Activated CD8-positive, alpha-beta T cell treated with anti-CD3 and anti-CD28 coated beads for 36 hours (primary cell): ENCODE data around the gene PIGU. TPM values are rescaled to one million over a fixed set of nuclear protein-coding genes. Genes with fewer than 3 reads are reported as not detected.

Experiments
- ATAC-seq: fragments of 200-7000 bp; cut with Tn5 transposase; one replicate; pipeline ENCODE4 v1.10.0; 2021; ENCODE audit warnings: mild to moderate bottlenecking, moderate library complexity
- CTCF ChIA-PET: fragments of 350-600 bp; sonication (Branson Sonifier 250); formaldehyde crosslinking; loops from one replicate; lab custom pipeline; 2021; ENCODE audit warnings: antibody characterized with exemption; lab: Charles Lee
- POLR2A ChIA-PET: fragments of 350-600 bp; sonication (Branson Sonifier 250); formaldehyde crosslinking; loops from one replicate; lab custom pipeline; 2021; ENCODE audit warnings: antibody characterized with exemption; lab: Charles Lee
- DNase-seq: peaks from one replicate; pipeline ENCODE4 v3.0.0-alpha.2; 2020
- H3K27ac Mint-ChIP-seq: one replicate; pipeline ENCODE4 v1.8.0; 2021; ENCODE audit warnings: mild to moderate bottlenecking, mixed read lengths
- H3K27me3 Mint-ChIP-seq: one replicate; pipeline ENCODE4 v1.8.0; 2021; ENCODE audit warnings: mixed read lengths
- H3K36me3 Mint-ChIP-seq: one replicate; pipeline ENCODE4 v1.8.0; 2021; ENCODE audit warnings: low read depth, mixed read lengths
- H3K4me1 Mint-ChIP-seq: one replicate; pipeline ENCODE4 v1.8.0; 2021; ENCODE audit warnings: low read depth, mixed read lengths
- H3K4me3 Mint-ChIP-seq: one replicate; pipeline ENCODE4 v1.8.0; 2021; ENCODE audit warnings: mild to moderate bottlenecking, moderate library complexity, mixed read lengths
- H3K9me3 Mint-ChIP-seq: one replicate; pipeline ENCODE4 v1.8.0; 2021; ENCODE audit warnings: mixed read lengths
- CTCF ChIP-seq: fragments of 200-600 bp; IDR thresholded peaks from one replicate; pipeline ENCODE4 v1.8.0; 2022; ENCODE audit warnings: antibody characterized with exemption, mild to moderate bottlenecking
- intact Hi-C: fragments of 100-400 bp; cut with micrococcal nuclease; formaldehyde crosslinking; loops from one replicate; pipeline ENCODE4 v1.10.0; 2022
- total RNA-seq, 2 experiments: library from RNA; stranded (reverse); gene quantifications; one replicate each; pipeline ENCODE4 v1.2.3, GENCODE V29; 2021

PIGU gene
- total RNA-seq, 2 experiments from 2014 or later, result 19.4 to 20.9 TPM

- POLR2A ChIA-PET, result interaction anchor here (1.1 kb wide), 1 partner anchor 20 kb away, joined by 3 read pairs; no protein-coding TSS in a partner anchor
- Mint-ChIP-seq H3K27ac (no peak overlapping the region), H3K36me3 (peaks cover 9% of the 10 kb centered on the region), H3K9me3 (no peaks in the 10 kb centered on the region), H3K4me1 (peaks cover 23% of the 10 kb centered on the region), H3K27me3 (no peaks in the 10 kb centered on the region), H3K4me3 (no peak overlapping the region)
- intact Hi-C loops, result no loop called here
- ATAC-seq (no peak), DNase-seq (no peak)
- CTCF ChIA-PET, result interaction anchor here (1.0 to 1.9 kb wide), 3 partner anchors 46 to 125 kb away, joined by 3 to 5 read pairs (median 4); partner anchors contain the start of gene TP53INP2
- TF ChIP-seq CTCF, result no peak
These were observed 94.0 kb downstream of the PIGU start for GRCh38 chr20:34582911-34583310.

- CTCF ChIA-PET, result interaction anchor here (1.0 to 1.9 kb wide), 3 partner anchors 45 to 126 kb away, joined by 3 to 5 read pairs (median 4); partner anchors contain the start of gene TP53INP2
These were observed 94.7 kb downstream of the PIGU start for GRCh38 chr20:34582221-34582620.

GRCh38 chr20:34581341-34582184 lies 95.3 kb downstream of the PIGU start:
- intact Hi-C loops, result no loop called here
- peak overlapping the region; percentile 68 for H3K27ac Mint-ChIP-seq
- H3K27me3 Mint-ChIP-seq, result no peaks in the 10 kb centered on the region
- H3K4me3 Mint-ChIP-seq, result no peak overlapping the region
- ChIA-PET CTCF (interaction anchor here (1.3 kb wide), 1 partner anchor 269 kb away, joined by 3 read pairs; no protein-coding TSS in a partner anchor), POLR2A (interaction anchor here (0.9 kb wide), 1 partner anchor 51 kb away, joined by 3 read pairs; no protein-coding TSS in a partner anchor)
- no peak for TF ChIP-seq CTCF
- H3K36me3 Mint-ChIP-seq, result peaks cover 6% of the 10 kb centered on the region
- ATAC-seq, result peak; percentile 91
- DNase-seq, result peak; percentile 62
- H3K9me3 Mint-ChIP-seq, result no peaks in the 10 kb centered on the region
- H3K4me1 Mint-ChIP-seq, result peaks cover 23% of the 10 kb centered on the region

More at GRCh38 chr20:34582221-34582620, 94.7 kb downstream of the PIGU start:
- no peak for TF ChIP-seq CTCF
- Mint-ChIP-seq H3K36me3 (peaks cover 6% of the 10 kb centered on the region), H3K27me3 (no peaks in the 10 kb centered on the region), H3K27ac (peak overlapping the region; percentile 68), H3K4me3 (no peak overlapping the region), H3K9me3 (no peaks in the 10 kb centered on the region), H3K4me1 (peaks cover 23% of the 10 kb centered on the region)
- intact Hi-C loops, result no loop called here
- no peak for DNase-seq
- no peak for ATAC-seq
- POLR2A ChIA-PET, result interaction anchor here (1.1 kb wide), 1 partner anchor 20 kb away, joined by 3 read pairs; no protein-coding TSS in a partner anchor

- CTCF ChIA-PET, result interaction anchor here (1.3 to 1.4 kb wide), 2 partner anchors 9 to 268 kb away, joined by 3 read pairs; no protein-coding TSS in a partner anchor
These were observed 96.6 kb downstream of the PIGU start for GRCh38 chr20:34579979-34580940.

More at GRCh38 chr20:34579979-34580940, 96.6 kb downstream of the PIGU start:
- intact Hi-C loops, result no loop called here
- ATAC-seq (peak; percentile 29), DNase-seq (peak; percentile 24)
- H3K9me3 Mint-ChIP-seq, result no peaks in the 10 kb centered on the region
- H3K36me3 Mint-ChIP-seq, result peaks cover 6% of the 10 kb centered on the region
- TF ChIP-seq CTCF, result no peak
- H3K4me3 Mint-ChIP-seq, result no peak overlapping the region
- peaks cover 23% of the 10 kb centered on the region for H3K4me1 Mint-ChIP-seq
- POLR2A ChIA-PET, result interaction anchor here (0.9 to 1.4 kb wide), 2 partner anchors 28 to 50 kb away, joined by 3 read pairs; no protein-coding TSS in a partner anchor
- H3K27me3 Mint-ChIP-seq, result no peaks in the 10 kb centered on the region
- peak overlapping the region; percentile 53 for H3K27ac Mint-ChIP-seq
